Measurements from ENCODE around the gene PDIA5. TPM values are rescaled to one million over a fixed set of nuclear protein-coding genes. Genes with fewer than 3 reads are reported as not detected.

Gene PDIA5
- total RNA-seq, 2 experiments from 2014 or later, result 8.1 to 11.7 TPM

DNA sequence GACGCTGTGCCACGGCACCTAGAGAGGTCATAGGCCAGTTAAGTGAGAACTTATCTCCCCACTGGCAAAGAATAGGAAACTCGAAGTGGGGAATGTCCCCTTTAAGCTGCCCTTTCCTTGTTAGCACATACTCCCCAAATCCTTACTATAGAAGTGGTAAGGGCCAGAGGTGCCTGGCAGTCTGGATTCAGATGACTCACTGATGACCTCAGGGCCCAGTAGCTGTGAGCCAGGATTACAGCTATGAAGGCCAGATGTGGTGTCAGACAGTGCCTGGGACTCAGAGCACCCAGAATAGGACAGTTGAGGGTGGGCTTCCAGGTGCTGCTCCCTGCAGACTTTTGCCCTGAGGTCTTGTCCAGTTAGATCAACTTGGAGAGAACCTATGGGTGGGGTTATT, 37.7 kb downstream of the PDIA5 start:
- Histone ChIP-seq H3K79me2 (ENCODE audit: insufficient read depth, low read depth, low read length) (no peaks in the 10 kb centered on the region), H3K9me3 (ENCODE audit: low read length) (no peaks in the 10 kb centered on the region), H3K9me2 (ENCODE audit: insufficient read depth, low read length) (no peaks in the 10 kb centered on the region), H3K4me2 (ENCODE audit: low read length) (no peak overlapping the region), H2AFZ (ENCODE audit: low read length) (no peak overlapping the region), H3K4me1 (ENCODE audit: insufficient read depth, low read length, poor library complexity, severe bottlenecking) (peaks cover 9% of the 10 kb centered on the region), H3K4me3 (ENCODE audit: low read depth, low read length, poor library complexity, severe bottlenecking) (no peak overlapping the region), H3K36me3 (ENCODE audit: insufficient read depth, low read length) (no peaks in the 10 kb centered on the region), H4K20me1 (ENCODE audit: insufficient read depth, low read length) (no peaks in the 10 kb centered on the region), H3K27ac (ENCODE audit: low read depth, low read length, poor library complexity, severe bottlenecking) (no peak overlapping the region)
- intact Hi-C loops (cut with micrococcal nuclease; ENCODE audit: unreplicated experiment), result no loop called here
- ChIA-PET CTCF (ENCODE audit: unreplicated experiment) (no interaction called here), POLR2A (no interaction called here)
- no peak for DNase-seq (ENCODE audit: low spot score)
- TF ChIP-seq EZH2phosphoT487 (IDR thresholded peaks at IDR 0.05; ENCODE audit: borderline replicate concordance, low read depth, low read length), result no peak
- TF ChIP-seq, protein P1, sequence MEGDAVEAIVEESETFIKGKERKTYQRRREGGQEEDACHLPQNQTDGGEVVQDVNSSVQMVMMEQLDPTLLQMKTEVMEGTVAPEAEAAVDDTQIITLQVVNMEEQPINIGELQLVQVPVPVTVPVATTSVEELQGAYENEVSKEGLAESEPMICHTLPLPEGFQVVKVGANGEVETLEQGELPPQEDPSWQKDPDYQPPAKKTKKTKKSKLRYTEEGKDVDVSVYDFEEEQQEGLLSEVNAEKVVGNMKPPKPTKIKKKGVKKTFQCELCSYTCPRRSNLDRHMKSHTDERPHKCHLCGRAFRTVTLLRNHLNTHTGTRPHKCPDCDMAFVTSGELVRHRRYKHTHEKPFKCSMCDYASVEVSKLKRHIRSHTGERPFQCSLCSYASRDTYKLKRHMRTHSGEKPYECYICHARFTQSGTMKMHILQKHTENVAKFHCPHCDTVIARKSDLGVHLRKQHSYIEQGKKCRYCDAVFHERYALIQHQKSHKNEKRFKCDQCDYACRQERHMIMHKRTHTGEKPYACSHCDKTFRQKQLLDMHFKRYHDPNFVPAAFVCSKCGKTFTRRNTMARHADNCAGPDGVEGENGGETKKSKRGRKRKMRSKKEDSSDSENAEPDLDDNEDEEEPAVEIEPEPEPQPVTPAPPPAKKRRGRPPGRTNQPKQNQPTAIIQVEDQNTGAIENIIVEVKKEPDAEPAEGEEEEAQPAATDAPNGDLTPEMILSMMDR (conservative IDR thresholded peaks at IDR 0.05; ENCODE audit: low read length), result no peak
- BruUV-seq (replicated peaks), result no TSS peak

GRCh38 chr3:123105201-123106189, 38.7 kb downstream of the PDIA5 start:
- Histone ChIP-seq H3K9me2 (ENCODE audit: insufficient read depth, low read length) (no peaks in the 10 kb centered on the region), H3K9me3 (ENCODE audit: low read length) (no peaks in the 10 kb centered on the region), H3K4me1 (ENCODE audit: insufficient read depth, low read length, poor library complexity, severe bottlenecking) (peaks cover 9% of the 10 kb centered on the region), H3K79me2 (ENCODE audit: insufficient read depth, low read depth, low read length) (no peaks in the 10 kb centered on the region), H3K36me3 (ENCODE audit: insufficient read depth, low read length) (no peaks in the 10 kb centered on the region), H4K20me1 (ENCODE audit: insufficient read depth, low read length) (no peaks in the 10 kb centered on the region), H3K4me3 (ENCODE audit: low read depth, low read length, poor library complexity, severe bottlenecking) (no peak overlapping the region), H3K4me2 (ENCODE audit: low read length) (no peak overlapping the region), H3K27ac (ENCODE audit: low read depth, low read length, poor library complexity, severe bottlenecking) (no peak overlapping the region), H2AFZ (ENCODE audit: low read length) (no peak overlapping the region)
- BruUV-seq (replicated peaks), result no TSS peak
- TF ChIP-seq, protein P1 (conservative IDR thresholded peaks at IDR 0.05; ENCODE audit: low read length), result no peak
- TF ChIP-seq EZH2phosphoT487 (IDR thresholded peaks at IDR 0.05; ENCODE audit: borderline replicate concordance, low read depth, low read length), result no peak
- ChIA-PET CTCF (ENCODE audit: unreplicated experiment) (no interaction called here), POLR2A (no interaction called here)
- DNase-seq (ENCODE audit: low spot score), result peak; percentile 83
- intact Hi-C loops (cut with micrococcal nuclease; ENCODE audit: unreplicated experiment), result no loop called here
